Stimulated activated CD4-positive, alpha-beta T cell treated with anti-CD3 and anti-CD28 coated beads, TNF-alpha, amount 100 ng/mL, for 4 hours (primary cell): ENCODE data around the gene ANKRD49.

Experiments
- DNase-seq, 3 experiments: peaks; one replicate each; pipeline ENCODE4 v3.0.0-alpha.2; 2020; ENCODE audit warnings: low read depth in 3 of 3

ANKRD49 gene

DNA sequence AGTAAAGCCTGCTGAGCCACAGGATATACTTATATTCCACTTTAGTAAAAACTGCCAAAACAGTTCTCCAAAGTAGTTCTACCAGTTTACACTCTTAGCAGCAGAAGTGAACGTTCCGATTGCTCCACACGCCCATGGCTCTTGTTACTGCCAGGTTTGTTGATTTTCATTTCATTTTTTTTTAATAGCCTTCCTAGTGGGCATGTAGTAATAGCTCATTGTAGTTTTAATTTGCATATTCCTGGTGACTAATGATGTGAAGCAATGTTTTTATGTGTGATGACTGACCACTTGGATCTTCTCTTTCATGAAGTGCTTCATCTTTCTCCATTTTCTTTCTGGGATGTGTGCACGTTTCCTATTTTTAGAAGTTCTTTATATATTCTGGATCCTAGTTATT lies 13.7 kb downstream of the ANKRD49 start:
- DNase-seq, result no peak

DNA sequence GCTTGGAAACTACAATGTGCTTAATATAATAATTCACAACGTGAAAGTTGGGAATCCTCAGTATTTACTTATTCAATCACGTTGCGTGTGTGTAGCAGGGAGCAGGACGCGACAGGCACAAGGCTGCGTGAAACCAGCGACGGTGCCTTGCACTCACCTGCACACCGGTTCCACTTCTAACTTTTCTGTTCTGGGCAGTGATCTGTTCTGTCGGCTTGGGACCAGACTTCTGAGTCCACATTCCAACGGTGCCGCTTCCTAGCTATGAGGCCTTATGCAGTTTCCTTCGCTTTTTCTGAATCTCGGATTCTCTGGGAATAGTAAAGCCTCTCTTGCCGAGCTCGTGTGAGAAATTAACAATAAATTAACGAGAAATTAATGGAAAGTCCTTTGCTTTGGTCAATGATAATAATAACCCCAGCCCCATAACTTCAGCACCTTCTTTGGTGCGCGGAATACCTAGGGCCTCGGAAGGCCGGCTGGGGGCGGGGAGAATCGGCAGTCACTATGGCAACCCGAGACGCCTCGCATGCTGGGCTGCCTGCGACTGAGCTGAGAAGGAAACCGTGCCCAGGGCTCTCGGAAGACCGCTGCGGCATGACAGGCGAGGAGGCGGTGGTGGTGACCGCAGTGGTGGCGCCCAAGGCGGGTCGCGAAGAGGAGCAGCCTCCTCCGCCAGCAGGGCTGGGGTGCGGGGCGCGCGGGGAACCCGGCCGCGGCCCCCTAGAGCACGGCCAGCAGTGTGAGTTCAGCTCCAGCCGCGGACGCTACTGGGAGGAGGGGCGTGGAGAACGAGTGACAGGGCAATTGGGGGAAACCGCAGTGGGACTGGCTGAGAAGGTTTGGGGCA lies 18.4 kb downstream of the ANKRD49 start, which contains the start of gene C11orf97:
Gene C11orf97, plus strand, starts transcription at position 530 of the 850 bp plus-strand sequence. Its CDS starts 68 bp downstream, at position 598.
- DNase-seq, result peak in 2 of 3 experiments; percentile 23 to 40

DNA sequence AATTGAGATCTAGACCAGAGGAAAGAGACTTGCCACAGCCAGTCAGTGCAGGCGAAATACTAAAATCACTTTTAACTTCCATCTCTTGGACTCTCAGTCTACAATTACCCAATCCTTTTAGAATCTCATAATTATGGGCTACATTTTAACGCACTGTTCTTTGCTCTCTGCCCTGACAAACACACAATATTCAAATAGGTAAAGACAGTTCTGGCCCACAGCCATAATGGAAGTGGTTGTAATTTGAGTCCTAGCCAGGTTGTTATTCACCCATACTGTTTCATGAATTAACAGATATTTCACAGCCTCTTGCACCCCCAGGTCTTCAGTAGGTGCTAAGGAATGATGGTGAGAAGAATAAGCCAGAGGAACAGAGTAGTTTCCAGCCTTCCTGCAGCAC lies 19.3 kb downstream of the ANKRD49 start:
- DNase-seq, result no peak

DNA sequence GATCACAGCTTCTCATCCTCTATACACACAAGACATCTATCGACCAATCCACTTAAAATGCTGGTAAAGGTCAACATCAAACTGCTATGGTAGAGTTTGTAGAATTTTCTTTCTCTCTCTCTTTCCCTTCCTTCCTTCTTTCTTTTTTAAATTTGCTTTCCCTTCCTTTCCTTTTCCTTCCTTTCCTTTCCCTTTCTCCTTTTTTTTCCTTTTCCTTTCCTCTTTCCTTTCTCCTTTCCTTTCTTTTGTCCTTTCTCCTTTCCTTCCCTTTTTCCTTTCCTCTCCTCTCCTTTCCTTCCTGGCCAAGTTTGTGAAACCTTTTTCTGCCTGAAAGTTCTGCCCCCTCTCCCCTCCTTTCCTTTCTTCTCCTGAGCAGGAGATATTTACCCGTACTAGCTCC lies 21.6 kb downstream of the ANKRD49 start:
- no peak for DNase-seq

DNA sequence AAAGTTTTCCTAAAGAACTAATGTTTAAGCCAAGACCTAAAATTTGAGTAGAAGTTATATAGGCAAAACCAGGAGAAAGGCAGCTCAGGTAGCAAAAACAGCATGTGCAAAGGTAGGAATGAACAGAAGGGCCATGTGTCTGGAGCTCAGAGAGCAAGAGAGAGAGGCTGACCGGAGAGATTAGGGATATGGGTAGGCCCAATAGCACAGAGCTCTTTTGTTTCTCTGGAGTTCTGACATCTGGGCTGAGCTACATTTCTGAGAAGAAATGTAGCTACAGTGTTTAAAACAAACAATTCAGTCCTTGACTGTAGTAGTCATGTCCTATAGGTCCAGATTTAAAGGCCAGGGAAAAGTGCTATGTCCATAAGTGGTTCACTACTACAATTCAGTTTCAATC lies 22.9 kb downstream of the ANKRD49 start:
- no peak for DNase-seq

DNA sequence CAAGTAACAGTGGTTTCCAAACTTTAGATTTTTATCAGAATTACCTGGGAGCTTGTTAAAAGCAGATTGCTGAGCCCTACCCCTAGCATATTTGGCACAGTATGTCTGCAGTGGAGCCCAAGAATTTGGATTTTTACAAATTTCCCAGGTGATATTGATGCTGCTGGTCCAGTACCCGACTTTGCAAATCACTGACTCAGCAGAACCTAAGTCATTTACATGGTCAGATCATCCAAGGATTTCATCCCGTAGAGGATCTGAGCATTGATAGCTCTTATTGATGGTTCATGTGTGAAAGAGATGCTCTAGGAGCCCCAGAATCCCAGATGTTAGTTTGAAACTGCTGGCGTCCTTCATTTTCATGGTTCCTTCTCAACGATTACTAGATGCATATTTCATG lies 24.5 kb downstream of the ANKRD49 start:
- DNase-seq, result no peak

DNA sequence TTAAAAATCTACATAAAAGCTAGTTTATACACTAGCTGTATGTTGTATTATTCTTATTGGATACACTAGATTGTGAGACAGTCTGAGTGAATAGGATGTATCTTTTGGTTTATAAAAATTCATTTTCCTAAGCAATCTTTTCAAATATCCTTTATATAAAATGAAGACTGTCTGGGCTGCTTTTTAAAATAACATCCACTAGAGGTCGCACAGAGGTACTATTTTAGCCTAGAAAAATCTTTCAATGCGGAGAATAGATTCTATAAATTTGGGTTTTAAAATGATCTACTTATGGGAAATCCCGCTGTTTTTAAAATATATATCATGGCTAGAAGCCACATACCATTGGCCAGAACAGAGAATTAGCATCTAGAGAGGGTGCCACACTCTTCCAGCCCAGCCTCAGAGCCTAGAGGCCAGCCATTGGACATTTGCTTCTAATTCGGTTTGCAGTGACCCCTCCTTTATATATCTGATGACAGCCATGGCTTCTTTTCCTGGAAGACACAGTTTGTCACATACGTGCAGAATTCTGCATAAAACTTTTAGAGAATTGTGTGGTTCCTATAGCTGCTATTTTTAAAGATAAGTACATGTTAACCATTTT lies 25.8 kb downstream of the ANKRD49 start:
- no peak for DNase-seq

DNA sequence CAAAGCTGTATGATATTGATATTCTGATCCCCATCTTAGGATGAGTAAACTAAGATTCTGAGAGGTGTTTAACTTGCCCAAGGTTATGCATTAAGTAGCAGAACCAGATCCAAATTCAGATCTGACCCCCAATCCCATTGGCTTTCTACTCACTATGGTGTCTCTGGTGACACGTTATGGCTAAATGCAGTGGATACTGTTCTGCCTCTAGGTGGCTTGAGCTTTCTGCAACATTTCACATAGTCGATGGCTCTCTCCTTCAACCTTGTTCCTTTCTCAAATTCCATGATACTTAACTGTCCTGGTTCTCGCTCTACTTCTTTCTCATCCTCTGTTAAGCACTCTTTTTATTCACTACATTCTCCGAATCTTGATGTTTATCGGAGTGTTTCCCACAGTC lies 27.9 kb downstream of the ANKRD49 start:
- no peak for DNase-seq

DNA sequence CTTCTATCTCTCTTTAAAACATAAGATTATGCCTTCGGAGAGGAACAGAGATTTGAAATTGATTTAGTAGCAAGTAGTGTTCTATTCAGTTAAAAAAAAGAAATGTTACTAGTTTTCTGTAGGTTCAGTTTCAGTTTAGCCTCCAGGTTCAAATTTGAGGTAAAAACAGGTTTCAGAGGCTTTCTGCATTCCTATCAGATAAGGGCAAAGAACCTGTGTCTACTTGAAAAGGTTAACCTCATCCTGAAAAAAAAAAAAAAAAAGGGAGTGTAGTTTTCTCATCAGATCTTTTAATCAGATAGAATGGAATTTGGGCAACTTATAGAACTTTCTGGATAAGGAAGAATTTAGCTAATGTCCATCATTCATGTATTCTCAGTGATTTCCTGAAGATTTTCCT lies 30.6 kb downstream of the ANKRD49 start:
- no peak for DNase-seq

DNA sequence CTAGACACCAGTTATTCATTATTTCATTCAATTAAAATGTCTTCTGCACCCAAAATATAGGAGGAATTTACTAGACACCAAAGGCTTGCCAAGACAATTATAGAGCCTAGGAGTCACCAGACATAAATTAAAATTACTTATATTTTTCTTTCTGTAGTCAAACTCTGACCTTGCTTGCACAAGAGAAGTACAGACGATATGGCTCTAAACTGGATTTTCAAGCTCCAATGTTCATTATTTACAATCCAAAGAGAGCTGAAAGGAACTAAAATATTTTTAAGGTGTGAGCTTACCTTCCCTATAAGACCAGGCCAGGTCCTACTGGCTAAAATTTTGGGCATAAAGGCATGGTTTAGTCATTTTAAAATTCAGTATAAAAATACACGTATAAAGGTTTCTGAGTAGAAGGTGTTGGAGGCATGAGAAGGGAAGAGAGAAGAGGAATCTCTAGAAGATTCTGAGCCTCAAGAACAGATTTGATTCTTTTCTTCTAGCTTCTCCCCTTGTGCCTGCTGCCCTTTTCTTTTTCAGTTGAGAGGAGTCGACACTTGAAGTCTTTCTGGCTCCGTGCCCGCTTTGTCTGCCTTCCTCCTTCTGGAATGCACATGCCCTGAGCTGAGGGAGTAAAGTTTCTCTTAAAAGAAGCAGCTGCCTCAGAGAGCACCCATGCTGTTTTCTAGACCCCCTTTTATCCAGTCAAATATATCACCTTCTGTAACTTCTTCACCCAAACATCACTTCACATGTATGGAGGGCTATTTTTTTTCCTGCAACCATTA lies 32.0 kb downstream of the ANKRD49 start:
- no peak for DNase-seq

DNA sequence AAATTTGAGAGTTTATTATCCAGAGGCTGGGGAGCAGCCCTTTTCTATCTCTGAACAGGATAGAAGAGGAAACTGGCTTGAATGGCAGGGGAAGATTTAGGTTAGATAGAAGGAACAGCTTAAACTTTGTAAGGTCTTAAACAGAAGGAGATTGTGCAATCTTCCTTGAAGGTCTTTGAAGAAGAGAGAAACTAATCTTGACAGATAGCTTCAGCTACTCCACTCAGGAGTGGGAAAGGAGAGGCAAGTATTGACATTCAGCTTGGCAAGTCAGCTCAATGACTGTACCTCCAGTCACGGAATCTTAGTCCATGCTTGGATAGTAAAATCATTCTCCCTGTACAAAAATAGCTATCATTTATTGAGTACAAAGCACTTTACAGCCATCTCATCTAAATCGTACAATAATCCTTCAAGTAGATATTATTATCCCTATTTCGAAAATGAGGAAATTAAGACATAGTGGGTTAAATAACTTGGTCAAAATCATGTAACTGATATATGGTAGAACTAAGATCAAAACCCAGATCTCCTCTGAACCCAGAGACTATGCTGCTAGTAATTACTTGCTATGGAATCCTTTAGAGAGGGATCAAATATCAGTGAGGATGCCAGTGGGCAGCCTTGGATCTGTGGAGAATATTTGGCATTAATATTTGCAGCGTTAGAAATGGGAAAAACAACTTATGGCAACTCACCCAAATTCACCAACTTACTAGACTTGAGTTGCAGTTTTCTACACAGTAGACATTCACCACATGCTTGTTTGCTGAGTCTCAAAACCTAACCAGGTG lies 33.1 kb downstream of the ANKRD49 start:
- DNase-seq, result no peak

DNA sequence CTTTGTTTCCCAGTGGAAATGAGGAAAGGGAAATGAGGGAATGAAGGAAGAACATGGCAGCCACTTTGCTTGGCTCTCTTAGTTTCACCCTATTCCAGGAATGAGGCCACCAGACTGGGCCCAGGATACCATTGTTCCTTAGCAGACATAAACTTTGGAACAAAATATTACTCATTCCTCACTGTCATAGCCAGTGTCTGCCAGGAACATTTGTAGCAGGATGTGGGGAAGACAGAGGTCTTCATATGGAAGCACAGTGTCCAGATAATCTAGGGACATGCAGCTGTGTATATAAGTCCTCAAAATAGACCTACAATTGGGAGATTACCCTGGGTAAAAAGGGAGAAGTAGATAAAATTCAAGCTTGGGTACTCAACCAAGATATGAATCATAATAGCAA lies 34.8 kb downstream of the ANKRD49 start:
- DNase-seq, result no peak

DNA sequence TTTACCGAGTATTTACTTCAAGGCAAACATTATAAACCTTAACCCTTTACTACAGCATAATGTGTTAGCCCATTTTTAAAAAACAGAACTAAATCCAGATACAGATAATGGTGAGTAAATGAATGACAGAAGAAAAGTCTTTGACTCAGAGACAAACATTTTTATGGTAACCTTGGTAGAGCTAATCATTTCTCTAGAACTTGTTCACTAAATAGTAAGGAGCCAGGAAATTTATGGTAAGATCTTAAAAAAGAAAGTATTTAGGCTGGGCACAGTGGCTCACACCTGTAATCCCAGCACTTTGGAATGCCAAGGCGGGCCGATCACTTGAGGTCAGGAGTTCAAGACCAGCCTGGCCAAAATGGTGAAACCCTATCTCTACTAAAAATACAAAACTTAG lies 38.4 kb downstream of the ANKRD49 start:
- DNase-seq, result no peak

DNA sequence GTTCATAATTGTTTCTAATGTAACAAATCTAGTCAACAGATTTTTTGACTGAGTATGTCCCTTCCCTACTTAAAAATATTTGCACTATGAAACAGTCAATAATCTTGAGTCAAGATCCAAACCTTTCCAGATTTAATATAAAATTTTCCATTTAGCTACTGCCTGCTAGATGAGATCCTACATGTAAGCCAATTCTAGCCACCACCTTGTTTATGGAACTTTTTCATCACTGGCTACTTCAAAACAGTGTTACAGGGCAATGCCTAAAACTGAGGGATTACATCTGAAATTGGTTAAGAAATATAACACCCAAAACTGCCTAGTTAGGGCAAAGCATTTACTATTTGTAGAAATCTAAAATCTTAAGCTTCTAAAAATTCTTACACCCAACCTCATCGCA lies 39.4 kb downstream of the ANKRD49 start:
- DNase-seq, result no peak

DNA sequence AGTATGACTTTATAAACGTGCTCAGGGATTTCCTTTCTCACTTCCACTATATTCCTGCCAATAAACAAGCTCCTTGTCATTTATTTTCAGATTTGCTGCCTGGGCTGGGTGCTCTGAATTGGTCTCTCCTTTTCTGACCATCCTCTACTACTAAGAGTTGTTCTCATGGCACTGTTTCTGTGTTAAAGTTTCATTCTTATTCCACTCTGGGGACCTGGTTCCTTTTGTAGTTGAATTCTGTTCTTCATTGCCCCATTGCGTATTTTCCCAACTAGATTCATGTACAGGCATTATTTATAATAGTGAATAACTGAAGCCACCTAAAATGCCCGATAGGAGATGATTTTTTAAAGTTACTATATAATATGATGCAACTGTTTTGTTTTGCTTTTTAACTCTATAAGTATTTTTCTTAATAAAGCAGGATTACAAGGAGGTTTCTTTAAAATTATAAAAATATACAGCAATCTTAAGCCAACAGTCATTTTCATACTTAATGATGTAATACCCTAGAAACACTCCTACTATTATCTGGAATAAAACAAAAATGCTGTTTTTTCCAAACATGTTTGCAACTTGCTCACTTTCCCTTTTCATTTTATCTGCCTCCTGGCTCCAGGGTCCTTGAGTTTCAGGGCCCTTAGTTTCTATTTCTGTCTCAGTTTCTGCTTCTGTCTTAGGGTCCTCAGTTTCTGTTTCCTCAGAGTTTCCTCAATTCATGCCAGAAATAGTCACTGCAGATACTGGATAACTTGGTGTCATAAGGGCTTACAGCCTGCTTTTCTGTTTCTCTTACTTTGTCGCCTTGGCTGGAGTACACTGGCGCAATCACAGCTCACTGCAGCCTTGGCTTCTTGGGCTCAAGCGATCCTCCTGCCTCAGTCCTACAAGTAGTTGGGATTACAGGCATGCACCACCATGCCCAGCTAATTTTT lies 40.2 kb downstream of the ANKRD49 start:
- no peak for DNase-seq

DNA sequence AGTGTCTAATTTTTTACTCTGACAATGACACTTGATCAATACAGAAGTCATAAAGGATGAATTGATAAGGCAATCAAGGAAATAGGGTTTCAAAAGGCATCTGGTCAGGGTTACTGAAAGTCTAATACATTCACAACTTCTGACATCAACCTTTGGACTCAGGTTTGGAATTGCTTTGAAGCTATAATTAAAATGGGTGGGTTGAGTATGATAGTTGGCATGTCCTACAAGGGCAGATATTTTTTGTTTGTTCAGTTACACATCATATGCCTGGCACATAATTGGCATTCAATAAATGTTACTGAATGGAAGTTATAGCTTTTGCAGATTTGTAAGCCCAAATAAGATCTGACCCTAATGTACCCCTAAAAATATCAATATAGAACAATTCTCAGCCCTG lies 42.6 kb downstream of the ANKRD49 start:
- DNase-seq, result no peak

DNA sequence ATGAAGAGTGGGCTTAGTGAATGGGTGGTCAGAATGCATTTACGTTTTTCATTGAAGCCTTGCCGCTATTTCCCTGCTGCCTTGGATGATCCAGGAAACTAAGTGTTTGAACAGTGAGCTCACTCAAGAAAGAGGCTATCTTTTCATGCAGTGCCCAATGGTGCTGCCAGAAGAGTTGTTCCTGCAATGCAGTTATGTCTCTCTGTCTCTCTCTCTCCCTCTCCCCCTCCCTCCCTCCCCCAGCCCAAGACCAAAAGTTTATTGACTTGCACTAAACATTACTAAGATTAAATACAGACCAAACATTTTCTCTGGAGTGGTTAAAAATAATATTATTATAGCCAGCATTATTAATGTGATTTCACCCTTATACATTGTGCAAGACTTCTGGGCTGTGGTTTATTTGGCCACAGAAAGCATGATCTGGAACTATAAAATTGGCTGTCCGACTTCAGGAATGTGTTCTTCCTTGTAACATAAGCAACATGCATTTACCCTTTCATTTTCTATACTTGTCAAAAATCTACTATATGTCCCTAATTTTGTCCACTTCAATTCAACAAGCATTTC lies 43.3 kb downstream of the ANKRD49 start:
- no peak for DNase-seq

DNA sequence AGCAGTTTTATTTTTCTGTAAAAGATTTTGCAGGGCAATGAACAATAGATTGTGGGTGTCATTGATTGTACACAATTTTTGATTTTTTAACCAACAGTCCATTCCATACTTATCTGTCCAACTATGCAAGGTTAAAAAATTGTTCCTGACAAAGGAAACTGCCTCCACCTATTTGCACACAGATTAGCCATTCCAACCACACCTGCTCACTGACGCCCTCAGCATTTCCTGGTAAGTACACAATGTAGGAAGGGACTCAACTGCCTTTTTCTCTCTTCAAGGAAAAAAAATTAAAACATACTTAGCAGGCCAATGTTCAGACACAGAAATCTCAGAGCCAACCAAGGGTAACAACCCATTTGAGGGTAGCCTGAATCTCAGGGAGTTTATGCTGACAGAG lies 45.6 kb downstream of the ANKRD49 start:
- no peak for DNase-seq

DNA sequence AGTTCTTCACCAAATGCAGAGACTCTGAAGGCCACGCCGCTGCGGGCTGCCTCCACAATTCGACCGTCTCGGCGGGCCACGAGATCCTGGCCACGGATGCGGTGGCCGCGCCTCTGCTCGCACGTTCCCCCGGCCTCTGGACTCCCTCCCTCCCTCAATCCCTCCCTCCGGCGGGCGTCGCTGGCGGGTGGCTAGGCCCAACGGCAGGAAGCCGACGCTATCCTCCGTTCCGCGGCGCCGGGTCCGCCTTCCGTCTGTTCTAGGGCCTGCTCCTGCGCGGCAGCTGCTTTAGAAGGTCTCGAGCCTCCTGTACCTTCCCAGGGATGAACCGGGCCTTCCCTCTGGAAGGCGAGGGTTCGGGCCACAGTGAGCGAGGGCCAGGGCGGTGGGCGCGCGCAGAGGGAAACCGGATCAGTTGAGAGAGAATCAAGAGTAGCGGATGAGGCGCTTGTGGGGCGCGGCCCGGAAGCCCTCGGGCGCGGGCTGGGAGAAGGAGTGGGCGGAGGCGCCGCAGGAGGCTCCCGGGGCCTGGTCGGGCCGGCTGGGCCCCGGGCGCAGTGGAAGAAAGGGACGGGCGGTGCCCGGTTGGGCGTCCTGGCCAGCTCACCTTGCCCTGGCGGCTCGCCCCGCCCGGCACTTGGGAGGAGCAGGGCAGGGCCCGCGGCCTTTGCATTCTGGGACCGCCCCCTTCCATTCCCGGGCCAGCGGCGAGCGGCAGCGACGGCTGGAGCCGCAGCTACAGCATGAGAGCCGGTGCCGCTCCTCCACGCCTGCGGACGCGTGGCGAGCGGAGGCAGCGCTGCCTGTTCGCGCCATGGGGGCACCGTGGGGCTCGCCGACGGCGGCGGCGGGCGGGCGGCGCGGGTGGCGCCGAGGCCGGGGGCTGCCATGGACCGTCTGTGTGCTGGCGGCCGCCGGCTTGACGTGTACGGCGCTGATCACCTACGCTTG lies 50.2 kb downstream of the ANKRD49 start, which contains the start of gene FUT4:
Gene FUT4, plus strand, starts transcription at position 227 of the 951 bp plus-strand sequence. Its CDS starts 213 bp downstream, at position 440.
- peak; percentile 37 to 61 (median 45) for DNase-seq
